Fibroblast of pulmonary artery (primary cell): ENCODE measurements around the gene HOXB13.

ENCODE experiments used
- DNase-seq: peaks from one replicate; pipeline ENCODE4 v3.0.0-alpha.2; 2010; ENCODE audit warnings: low read depth
- H3K4me3 ChIP-seq: replicated peaks from 2 replicates; pipeline ENCODE4 v1.5.1; 2011; ENCODE audit warnings: low read depth, mild to moderate bottlenecking, control low read depth, low read length, moderate library complexity
- CTCF ChIP-seq: IDR thresholded peaks from 2 replicates; pipeline ENCODE4 v1.5.1; 2011; ENCODE audit warnings: mild to moderate bottlenecking, control low read depth, low read length, inconsistent platforms; ENCODE audit errors: missing control alignments

The HOXB13 gene

DNA sequence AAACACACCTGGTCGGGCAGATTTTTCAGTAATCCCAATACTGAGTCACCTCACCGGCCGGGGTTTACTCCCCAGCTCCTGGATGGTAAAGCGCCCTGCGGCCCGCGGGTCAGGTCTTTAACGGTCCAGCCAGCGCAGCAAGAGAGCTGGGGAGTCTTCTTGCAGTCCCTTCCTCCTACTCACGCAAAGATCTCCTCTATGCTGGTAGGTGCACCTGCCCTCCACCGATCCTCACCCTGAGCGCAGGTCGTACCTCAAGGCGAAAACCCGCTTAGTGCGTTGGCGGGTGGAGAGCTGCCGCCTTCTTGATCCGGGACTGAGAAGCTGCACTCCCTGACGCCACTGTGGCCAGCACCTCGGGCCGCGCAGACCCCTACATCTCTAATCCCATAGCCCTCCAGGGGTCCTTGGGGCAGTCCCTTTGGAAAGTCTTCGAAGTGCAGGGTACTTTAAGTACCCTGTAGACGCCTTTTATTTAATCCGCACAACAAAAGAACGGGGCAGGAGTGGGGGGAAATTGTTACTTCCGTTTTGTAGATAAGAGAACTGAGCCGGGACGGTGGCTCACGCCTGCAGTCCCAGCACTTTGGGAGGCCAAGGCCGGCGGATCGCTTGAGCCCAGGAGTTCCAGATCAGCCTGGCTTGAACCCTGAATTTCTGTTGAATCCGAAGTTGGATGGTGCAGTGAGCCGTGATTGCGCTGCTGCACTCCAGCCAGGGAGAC is 10.4 kb upstream of the HOXB13 start:
- TF ChIP-seq CTCF: no peak
- DNase-seq: no peak
- no peak overlapping the region for H3K4me3 ChIP-seq

DNA sequence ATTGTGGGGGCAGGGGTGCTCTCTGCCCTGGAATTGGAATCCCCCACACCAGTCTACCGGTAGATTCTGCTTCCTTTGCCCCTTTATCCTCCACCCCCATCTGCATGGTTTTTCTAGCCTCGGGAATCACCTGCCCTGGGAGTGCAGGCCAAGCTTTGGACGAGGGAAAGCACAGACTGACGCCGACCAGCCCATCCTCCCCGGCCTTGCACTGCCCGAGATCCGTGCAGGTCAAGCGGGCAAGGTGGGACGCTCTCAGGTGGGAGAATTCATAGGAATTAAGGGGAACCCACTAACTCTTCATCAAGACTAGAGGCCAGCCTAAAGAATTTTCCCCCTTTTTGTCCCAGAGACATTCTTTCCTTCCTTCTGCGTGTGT is 9.9 kb upstream of the HOXB13 start:
- H3K4me3 ChIP-seq: no peak overlapping the region
- no peak for TF ChIP-seq CTCF
- no peak for DNase-seq

- DNase-seq: no peak
- no peak overlapping the region for H3K4me3 ChIP-seq
- TF ChIP-seq CTCF: no peak
Measured at GRCh38 chr17:48737330-48738043, 8.9 kb upstream of the HOXB13 start.

DNA sequence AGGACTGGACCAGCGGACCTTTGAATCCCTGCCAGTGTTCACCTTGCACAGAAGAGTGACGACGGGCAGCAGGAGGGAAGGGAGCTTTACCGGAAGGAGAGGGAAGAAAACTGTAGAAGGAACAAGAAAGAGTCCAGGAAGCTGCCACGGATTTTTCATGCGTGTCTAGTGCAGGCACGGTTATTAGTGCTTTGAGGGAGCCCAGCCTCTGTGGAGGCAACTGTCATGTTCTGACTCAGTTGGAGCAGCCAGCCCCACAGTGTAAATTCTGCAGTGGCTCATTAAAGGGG is 6.5 kb upstream of the HOXB13 start:
- H3K4me3 ChIP-seq: no peak overlapping the region
- no peak for DNase-seq
- no peak for TF ChIP-seq CTCF

GRCh38 chr17:48734333-48735061 is 5.9 kb upstream of the HOXB13 start:
- H3K4me3 ChIP-seq: no peak overlapping the region
- TF ChIP-seq CTCF: no peak
- no peak for DNase-seq

- no peak overlapping the region for H3K4me3 ChIP-seq
- TF ChIP-seq CTCF: no peak
- no peak for DNase-seq
Measured at GRCh38 chr17:48733632-48734328, 5.2 kb upstream of the HOXB13 start.
